ENCODE results near the gene LRG1. TPM values are rescaled to one million over a fixed set of nuclear protein-coding genes. Genes with fewer than 3 reads are reported as not detected.

The LRG1 gene, protein sequence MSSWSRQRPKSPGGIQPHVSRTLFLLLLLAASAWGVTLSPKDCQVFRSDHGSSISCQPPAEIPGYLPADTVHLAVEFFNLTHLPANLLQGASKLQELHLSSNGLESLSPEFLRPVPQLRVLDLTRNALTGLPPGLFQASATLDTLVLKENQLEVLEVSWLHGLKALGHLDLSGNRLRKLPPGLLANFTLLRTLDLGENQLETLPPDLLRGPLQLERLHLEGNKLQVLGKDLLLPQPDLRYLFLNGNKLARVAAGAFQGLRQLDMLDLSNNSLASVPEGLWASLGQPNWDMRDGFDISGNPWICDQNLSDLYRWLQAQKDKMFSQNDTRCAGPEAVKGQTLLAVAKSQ
- total RNA-seq (5.4 and 6.3 TPM in 2 replicates), polyA plus RNA-seq (9.8 and 11.4 TPM in 2 replicates)

GRCh38 chr19:4539693-4540581 is at the start of gene LRG1:
LRG1 (minus strand) TSS chr19:4540036; CDS start chr19:4540013, 23 bp downstream.
- Histone ChIP-seq H3K9me3 (ENCODE audit: low read depth) (no peaks in the 10 kb centered on the region), H3K27ac (peak within 1 kb of the TSS; percentile 30), H3K4me3 (no peak within 1 kb of the TSS), H3K9me2 (replicated peaks; ENCODE audit: insufficient read depth) (no peaks in the 10 kb centered on the region), H3K4me2 (peak within 1 kb of the TSS; percentile 42), H3K4me1 (ENCODE audit: insufficient read depth) (no peaks in the 10 kb centered on the region), H3K79me2 (no peaks in the 10 kb centered on the region), H4K20me1 (ENCODE audit: insufficient read depth, poor library complexity, severe bottlenecking) (no peaks in the 10 kb centered on the region), H2AFZ (peak within 1 kb of the TSS; percentile 46), H3K36me3 (replicated peaks; ENCODE audit: insufficient read depth, low read depth) (no peaks in the 10 kb centered on the region), H3K27me3 (no peaks in the 10 kb centered on the region)
- peak; percentile 73 for DNase-seq (ENCODE audit: low spot score)
- TF ChIP-seq, protein P1, sequence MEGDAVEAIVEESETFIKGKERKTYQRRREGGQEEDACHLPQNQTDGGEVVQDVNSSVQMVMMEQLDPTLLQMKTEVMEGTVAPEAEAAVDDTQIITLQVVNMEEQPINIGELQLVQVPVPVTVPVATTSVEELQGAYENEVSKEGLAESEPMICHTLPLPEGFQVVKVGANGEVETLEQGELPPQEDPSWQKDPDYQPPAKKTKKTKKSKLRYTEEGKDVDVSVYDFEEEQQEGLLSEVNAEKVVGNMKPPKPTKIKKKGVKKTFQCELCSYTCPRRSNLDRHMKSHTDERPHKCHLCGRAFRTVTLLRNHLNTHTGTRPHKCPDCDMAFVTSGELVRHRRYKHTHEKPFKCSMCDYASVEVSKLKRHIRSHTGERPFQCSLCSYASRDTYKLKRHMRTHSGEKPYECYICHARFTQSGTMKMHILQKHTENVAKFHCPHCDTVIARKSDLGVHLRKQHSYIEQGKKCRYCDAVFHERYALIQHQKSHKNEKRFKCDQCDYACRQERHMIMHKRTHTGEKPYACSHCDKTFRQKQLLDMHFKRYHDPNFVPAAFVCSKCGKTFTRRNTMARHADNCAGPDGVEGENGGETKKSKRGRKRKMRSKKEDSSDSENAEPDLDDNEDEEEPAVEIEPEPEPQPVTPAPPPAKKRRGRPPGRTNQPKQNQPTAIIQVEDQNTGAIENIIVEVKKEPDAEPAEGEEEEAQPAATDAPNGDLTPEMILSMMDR (IDR thresholded peaks at IDR 0.05; ENCODE audit: poor library complexity): no peak
- TF ChIP-seq EZH2phosphoT487 (IDR thresholded peaks at IDR 0.05; ENCODE audit: low read depth, severe bottlenecking, unreplicated experiment): no peak
- no peak for TF ChIP-seq EZH2 (IDR thresholded peaks at IDR 0.05; ENCODE audit: borderline replicate concordance)
- 73% methylated on average over 14 of the region's 14 CpGs for WGBS (ENCODE audit: low lambda C conversion rate, missing lambda C conversion rate)

- Histone ChIP-seq H3K4me2 (peak overlapping the region; percentile 11), H3K9me3 (ENCODE audit: low read depth) (no peaks in the 10 kb centered on the region), H2AFZ (no peak overlapping the region), H3K79me2 (no peaks in the 10 kb centered on the region), H3K36me3 (replicated peaks; ENCODE audit: insufficient read depth, low read depth) (no peaks in the 10 kb centered on the region), H3K4me3 (no peak overlapping the region), H3K4me1 (ENCODE audit: insufficient read depth) (peaks cover 10% of the 10 kb centered on the region), H4K20me1 (ENCODE audit: insufficient read depth, poor library complexity, severe bottlenecking) (no peaks in the 10 kb centered on the region), H3K27me3 (peaks cover 7% of the 10 kb centered on the region), H3K27ac (no peak overlapping the region), H3K9me2 (replicated peaks; ENCODE audit: insufficient read depth) (no peaks in the 10 kb centered on the region)
- no peak for DNase-seq (ENCODE audit: low spot score)
- 49% methylated on average over 9 of the region's 9 CpGs for WGBS (ENCODE audit: low lambda C conversion rate, missing lambda C conversion rate)
- TF ChIP-seq, protein P1 (IDR thresholded peaks at IDR 0.05; ENCODE audit: poor library complexity): no peak
- TF ChIP-seq EZH2 (IDR thresholded peaks at IDR 0.05; ENCODE audit: borderline replicate concordance): no peak
- no peak for TF ChIP-seq EZH2phosphoT487 (IDR thresholded peaks at IDR 0.05; ENCODE audit: low read depth, severe bottlenecking, unreplicated experiment)
Measured at GRCh38 chr19:4588291-4588761, 48.5 kb upstream of the LRG1 start.

GRCh38 chr19:4587527-4587926 is 47.7 kb upstream of the LRG1 start:
- no peak overlapping the region for H3K4me2 ChIP-seq

More at GRCh38 chr19:4587527-4587926, 47.7 kb upstream of the LRG1 start:
- DNase-seq (ENCODE audit: low spot score): no peak
- Histone ChIP-seq H3K4me1 (ENCODE audit: insufficient read depth) (peaks cover 10% of the 10 kb centered on the region), H4K20me1 (ENCODE audit: insufficient read depth, poor library complexity, severe bottlenecking) (no peaks in the 10 kb centered on the region), H3K9me3 (ENCODE audit: low read depth) (no peaks in the 10 kb centered on the region), H3K27me3 (peaks cover 7% of the 10 kb centered on the region), H3K36me3 (replicated peaks; ENCODE audit: insufficient read depth, low read depth) (no peaks in the 10 kb centered on the region), H3K9me2 (replicated peaks; ENCODE audit: insufficient read depth) (no peaks in the 10 kb centered on the region), H3K27ac (no peak overlapping the region), H3K79me2 (no peaks in the 10 kb centered on the region), H3K4me3 (no peak overlapping the region), H2AFZ (no peak overlapping the region)
- 88% methylated on average over 6 of the region's 6 CpGs for WGBS (ENCODE audit: low lambda C conversion rate, missing lambda C conversion rate)
- TF ChIP-seq, protein P1 (IDR thresholded peaks at IDR 0.05; ENCODE audit: poor library complexity): no peak
- TF ChIP-seq EZH2 (IDR thresholded peaks at IDR 0.05; ENCODE audit: borderline replicate concordance) (no peak), EZH2phosphoT487 (IDR thresholded peaks at IDR 0.05; ENCODE audit: low read depth, severe bottlenecking, unreplicated experiment) (no peak)

Measured in hepatocyte (in vitro differentiated cells).